HG02840 (cell line): ENCODE measurements around the gene LRTM2.

Experiments used
- ATAC-seq: cut with Tn5 transposase; IDR thresholded peaks from one replicate; pipeline ENCODE4 v1.9.1; 2021; ENCODE audit warnings: mild to moderate bottlenecking, moderate library complexity, moderate number of reproducible peaks; ENCODE audit not compliant: unreplicated experiment, low FRiP score

LRTM2 gene

GRCh38 chr12:1879633-1880032 is 59.3 kb downstream of the LRTM2 start:
- no peak for ATAC-seq

- no peak for ATAC-seq
Measured at GRCh38 chr12:1880153-1880845, 59.9 kb downstream of the LRTM2 start.

- no peak for ATAC-seq
Measured at GRCh38 chr12:1880876-1881275, 60.5 kb downstream of the LRTM2 start.

GRCh38 chr12:1881301-1881700 is 60.9 kb downstream of the LRTM2 start:
- no peak for ATAC-seq

- ATAC-seq, result no peak
Measured at GRCh38 chr12:1881936-1882335, 61.6 kb downstream of the LRTM2 start.

- ATAC-seq, result no peak
Measured at GRCh38 chr12:1882405-1882804, 62.0 kb downstream of the LRTM2 start.

- ATAC-seq, result no peak
Measured at GRCh38 chr12:1882850-1883470, 62.6 kb downstream of the LRTM2 start.

GRCh38 chr12:1883513-1883912 is 63.1 kb downstream of the LRTM2 start:
- no peak for ATAC-seq

GRCh38 chr12:1884651-1885050 is 64.3 kb downstream of the LRTM2 start:
- no peak for ATAC-seq

- ATAC-seq, result no peak
Measured at GRCh38 chr12:1885082-1885596, 64.8 kb downstream of the LRTM2 start.

- ATAC-seq, result no peak
Measured at GRCh38 chr12:1885599-1886245, 65.4 kb downstream of the LRTM2 start.
